GM12878 (cell line): ENCODE measurements around the gene TUBGCP3. TPM values are rescaled to one million over a fixed set of nuclear protein-coding genes. Genes with fewer than 3 reads are reported as not detected.

ENCODE experiments used
- ATAC-seq: fragments of 200-7000 bp; cut with Tn5 transposase; 3 replicates; pipeline ENCODE4 v1.9.1; 2020; ENCODE audit warnings: mild to moderate bottlenecking, moderate library complexity
- BruUV-seq: library from RNA; stranded (reverse); fragments of 400-500 nt; replicated peaks from 2 replicates; lab custom pipeline; 2021; lab: Mats Ljungman, UMichigan
- CTCF ChIA-PET: fragments of 300-600 bp; sonication (Branson Sonifier 250); formaldehyde crosslinking; extraction: SDS; loops from one replicate; lab custom pipeline; 2021; ENCODE audit warnings: inconsistent platforms; lab: Yijun Ruan, JAX
- POLR2A ChIA-PET: fragments of 350-600 bp; formaldehyde crosslinking; extraction: SDS; loops from one replicate; lab custom pipeline; 2021; ENCODE audit warnings: inconsistent platforms; lab: Charles Lee
- RAD21 ChIA-PET: fragments of 300-600 bp; sonication (Branson Sonifier 250); formaldehyde crosslinking; loops from one replicate; lab custom pipeline; 2023; ENCODE audit warnings: antibody characterized with exemption; ENCODE audit not compliant: unreplicated experiment; lab: Charles Lee
- SMC1A ChIA-PET: fragments of 300-600 bp; sonication (Branson Sonifier 250); formaldehyde crosslinking; loops from one replicate; lab custom pipeline; 2023; ENCODE audit not compliant: unreplicated experiment, uncharacterized antibody; lab: Charles Lee
- DNase-seq: peaks from one replicate; pipeline ENCODE4 v3.0.0-alpha.2; 2011; ENCODE audit warnings: low read depth, low spot score
- FAIRE-seq: peaks from 3 replicates; lab custom pipeline; 2011; peaks lifted over from hg19 to GRCh38; lab: Jason Lieb, UNC
- H2AFZ ChIP-seq: 2 replicates; pipeline ENCODE4 v1.6.0; 2011; ENCODE audit warnings: low read depth, low read length, control low read depth; ENCODE audit not compliant: control insufficient read depth
- H3K27ac ChIP-seq: 2 replicates; pipeline ENCODE4 v1.5.1; 2011; ENCODE audit warnings: control low read depth; ENCODE audit not compliant: control insufficient read depth, insufficient read depth
- H3K27me3 ChIP-seq, 2 experiments: replicated peaks in 1 of 2; 2 replicates each; pipeline versions ENCODE4 v1.6.0 to v1.6.1; 2011; ENCODE audit warnings: low read length in 1 of 2; ENCODE audit not compliant: control insufficient read depth in 2 of 2, insufficient read depth in 2 of 2
- H3K36me3 ChIP-seq, 2 experiments: 2 replicates each; pipeline ENCODE4 v1.5.1; 2011; ENCODE audit warnings: low read length in 1 of 2; ENCODE audit not compliant: control insufficient read depth in 2 of 2, insufficient read depth in 2 of 2
- H3K4me1 ChIP-seq: 2 replicates; pipeline ENCODE4 v1.6.1; 2011; ENCODE audit warnings: mild to moderate bottlenecking, low read length, moderate library complexity, mixed read lengths; ENCODE audit not compliant: control insufficient read depth, insufficient read depth
- H3K4me2 ChIP-seq: 2 replicates; pipeline ENCODE4 v1.6.0; 2011; ENCODE audit warnings: control low read depth; ENCODE audit not compliant: control insufficient read depth, insufficient read depth
- H3K4me3 ChIP-seq: fragments of 200-600 bp; sonication (generic); 2 replicates; pipeline ENCODE4 v1.5.1; 2016
- H3K79me2 ChIP-seq: 2 replicates; pipeline ENCODE4 v1.6.0; 2011; ENCODE audit warnings: low read length; ENCODE audit not compliant: control insufficient read depth, insufficient read depth
- H3K9ac ChIP-seq: 2 replicates; pipeline ENCODE4 v1.8.0; 2011; ENCODE audit warnings: low read length, control low read depth, mixed read lengths; ENCODE audit not compliant: control insufficient read depth, insufficient read depth
- H3K9me3 ChIP-seq: replicated peaks from 3 replicates; pipeline ENCODE4 v1.5.1; 2011; ENCODE audit warnings: mild to moderate bottlenecking, low read length; ENCODE audit not compliant: control insufficient read depth, insufficient read depth
- H4K20me1 ChIP-seq: 2 replicates; pipeline ENCODE4 v1.6.0; 2011; ENCODE audit not compliant: control insufficient read depth, insufficient read depth
- ATF3 ChIP-seq: IDR thresholded peaks from 2 replicates; pipeline ENCODE4 v1.6.1; 2011; ENCODE audit warnings: low read depth, mild to moderate bottlenecking, low read length, moderate library complexity, borderline replicate concordance; ENCODE audit errors: extremely low read depth
- BRCA1 ChIP-seq: IDR thresholded peaks from 2 replicates; pipeline ENCODE4 v1.6.1; 2011; ENCODE audit warnings: low read depth, low read length, improper control_type of control experiment
- CREB1 ChIP-seq: IDR thresholded peaks from 2 replicates; pipeline ENCODE4 v1.6.1; 2012; ENCODE audit warnings: low read depth, mild to moderate bottlenecking, inconsistent platforms
- EP300 ChIP-seq, 2 experiments: fragments of 150-350 bp in 1 of 2; IDR thresholded peaks; 2 replicates each; pipeline ENCODE4 v1.6.1; 2011 to 2012; ENCODE audit warnings: low read depth in 2 of 2, low read length in 2 of 2, borderline replicate concordance in 1 of 2, improper control_type of control experiment in 1 of 2, inconsistent platforms in 1 of 2; ENCODE audit not compliant: control insufficient read depth in 1 of 2
- GABPA ChIP-seq: IDR thresholded peaks from 2 replicates; pipeline ENCODE4 v1.6.1; 2014; ENCODE audit warnings: antibody characterized with exemption, low read depth, mild to moderate bottlenecking, inconsistent platforms
- HDGF ChIP-seq: fragments of 450-650 bp; IDR thresholded peaks from 2 replicates; pipeline ENCODE4 v1.6.1; 2016; ENCODE audit warnings: antibody characterized with exemption
- JUNB ChIP-seq: IDR thresholded peaks from 2 replicates; pipeline ENCODE4 v1.6.1; 2016; ENCODE audit warnings: antibody characterized with exemption, mild to moderate bottlenecking
- MYB ChIP-seq: fragments of 150-350 bp; IDR thresholded peaks from 2 replicates; pipeline ENCODE4 v1.6.1; 2014; ENCODE audit warnings: mild to moderate bottlenecking, low read depth, low read length, borderline replicate concordance
- NFYB ChIP-seq: IDR thresholded peaks from 2 replicates; pipeline ENCODE4 v1.6.1; 2011; ENCODE audit warnings: low read depth, mild to moderate bottlenecking, low read length, improper control_type of control experiment, moderate library complexity; ENCODE audit not compliant: insufficient read depth
- RAD21 ChIP-seq: IDR thresholded peaks from 2 replicates; pipeline ENCODE4 v1.6.1; 2011; ENCODE audit warnings: mild to moderate bottlenecking, low read depth, low read length, moderate library complexity; ENCODE audit not compliant: insufficient read depth
- RFX5 ChIP-seq: IDR thresholded peaks from 2 replicates; pipeline ENCODE4 v1.6.1; 2011; ENCODE audit warnings: low read depth, low read length, improper control_type of control experiment
- TAF1 ChIP-seq: IDR thresholded peaks from 2 replicates; pipeline ENCODE4 v1.6.1; 2011; ENCODE audit warnings: mild to moderate bottlenecking, low read depth, low read length, borderline replicate concordance
- ZZZ3 ChIP-seq: IDR thresholded peaks from 2 replicates; pipeline ENCODE4 v1.6.1; 2011; ENCODE audit warnings: low read depth; ENCODE audit not compliant: control insufficient read depth, insufficient read length
- WGBS: methylation state at CpG from one replicate; pipeline ENCODE4 v1.1.6; 2016; ENCODE audit warnings: low lambda C conversion rate; ENCODE audit not compliant: insufficient replicate concordance, insufficient coverage; ENCODE audit errors: missing lambda C conversion rate; 5-methylcytosine and 5-hydroxymethylcytosine counted together
- in situ Hi-C: fragments of 300-500 bp; cut with MboI; formaldehyde crosslinking; loops from 9 replicates; pipeline ENCODE4 v1.14.3; 2018; ENCODE audit warnings: mixed read lengths
- intact Hi-C: fragments of 100-400 bp; cut with micrococcal nuclease; formaldehyde crosslinking; loops from one replicate; pipeline ENCODE4 v1.14.2; 2022; ENCODE audit not compliant: unreplicated experiment
- polyA plus RNA-seq, 11 experiments: library from polyadenylated mRNA; depleted of rRNA in 4 of 11; unstranded in 6 of 11; stranded (reverse) in 5 of 11; fragments of >200 nt; fragmentation: Nextera tagmentation in 4 of 11; fragmentation: Illumina TruSeq in 1 of 11; extraction: Ambion mirVana in 4 of 11; extraction: Trizol in 1 of 11; gene quantifications; 1 replicate in 1 of 11; 2 replicates in 10 of 11; pipeline versions ENCODE4 v1.2.1 to v1.2.3, GENCODE V29; 2011 to 2016; ENCODE audit warnings: inconsistent platforms in 2 of 11, missing spikeins in 2 of 11, low read depth in 1 of 11
- total RNA-seq, 4 experiments: library from RNA; depleted of rRNA in 3 of 4; stranded (reverse); fragments of >200 nt in 3 of 4; fragmentation: Illumina TruSeq in 1 of 4; extraction: Trizol in 1 of 4; gene quantifications; 2 replicates each; pipeline versions ENCODE4 v1.2.1 to v1.2.3, GENCODE V29; 2013 to 2021
- TF ChIP-seq, protein P1 (sequence below): fragments of 450-650 bp; IDR thresholded peaks from 2 replicates; pipeline ENCODE4 v1.6.1; 2017; ENCODE audit warnings: antibody characterized with exemption, mild to moderate bottlenecking, moderate library complexity
- TF ChIP-seq, protein P2 (sequence below): fragments of 450-650 bp; IDR thresholded peaks from 2 replicates; pipeline ENCODE4 v1.6.1; 2014; ENCODE audit warnings: mild to moderate bottlenecking

TUBGCP3 gene
- total and polyA plus RNA-seq, 10 of the 15 experiments (the other 5 are each of a cell fraction or from before 2014, with no cell fraction given), result 4.0 to 34.0 (median 22.6) TPM

- Histone ChIP-seq H3K9me3 (no peaks in the 10 kb centered on the region; the same call in 2 of the 3 replicates), H3K4me1 (peaks cover 25% of the 10 kb centered on the region), H4K20me1 (no peaks in the 10 kb centered on the region), H3K79me2 (peaks cover 90% of the 10 kb centered on the region), H3K9ac (no peak overlapping the region), H3K36me3 (no peaks in the 10 kb centered on the region; a peak in 1 of 4 replicates), H2AFZ (no peak overlapping the region), H3K4me2 (no peak overlapping the region), H3K4me3 (no peak overlapping the region), H3K27ac (no peak overlapping the region), H3K27me3 (no peaks in the 10 kb centered on the region)
- TF ChIP-seq JUNB, result no peak
- no peak for TF ChIP-seq GABPA
- no peak for TF ChIP-seq TAF1
- TF ChIP-seq HDGF, result no peak
- TF ChIP-seq MYB, result no peak
- TF ChIP-seq, protein P1, sequence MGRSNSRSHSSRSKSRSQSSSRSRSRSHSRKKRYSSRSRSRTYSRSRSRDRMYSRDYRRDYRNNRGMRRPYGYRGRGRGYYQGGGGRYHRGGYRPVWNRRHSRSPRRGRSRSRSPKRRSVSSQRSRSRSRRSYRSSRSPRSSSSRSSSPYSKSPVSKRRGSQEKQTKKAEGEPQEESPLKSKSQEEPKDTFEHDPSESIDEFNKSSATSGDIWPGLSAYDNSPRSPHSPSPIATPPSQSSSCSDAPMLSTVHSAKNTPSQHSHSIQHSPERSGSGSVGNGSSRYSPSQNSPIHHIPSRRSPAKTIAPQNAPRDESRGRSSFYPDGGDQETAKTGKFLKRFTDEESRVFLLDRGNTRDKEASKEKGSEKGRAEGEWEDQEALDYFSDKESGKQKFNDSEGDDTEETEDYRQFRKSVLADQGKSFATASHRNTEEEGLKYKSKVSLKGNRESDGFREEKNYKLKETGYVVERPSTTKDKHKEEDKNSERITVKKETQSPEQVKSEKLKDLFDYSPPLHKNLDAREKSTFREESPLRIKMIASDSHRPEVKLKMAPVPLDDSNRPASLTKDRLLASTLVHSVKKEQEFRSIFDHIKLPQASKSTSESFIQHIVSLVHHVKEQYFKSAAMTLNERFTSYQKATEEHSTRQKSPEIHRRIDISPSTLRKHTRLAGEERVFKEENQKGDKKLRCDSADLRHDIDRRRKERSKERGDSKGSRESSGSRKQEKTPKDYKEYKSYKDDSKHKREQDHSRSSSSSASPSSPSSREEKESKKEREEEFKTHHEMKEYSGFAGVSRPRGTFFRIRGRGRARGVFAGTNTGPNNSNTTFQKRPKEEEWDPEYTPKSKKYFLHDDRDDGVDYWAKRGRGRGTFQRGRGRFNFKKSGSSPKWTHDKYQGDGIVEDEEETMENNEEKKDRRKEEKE, result no peak
- no peak for TF ChIP-seq BRCA1
- TF ChIP-seq ZZZ3, result no peak
- no peak for TF ChIP-seq ATF3
- TF ChIP-seq RAD21, result no peak
- TF ChIP-seq, protein P2, sequence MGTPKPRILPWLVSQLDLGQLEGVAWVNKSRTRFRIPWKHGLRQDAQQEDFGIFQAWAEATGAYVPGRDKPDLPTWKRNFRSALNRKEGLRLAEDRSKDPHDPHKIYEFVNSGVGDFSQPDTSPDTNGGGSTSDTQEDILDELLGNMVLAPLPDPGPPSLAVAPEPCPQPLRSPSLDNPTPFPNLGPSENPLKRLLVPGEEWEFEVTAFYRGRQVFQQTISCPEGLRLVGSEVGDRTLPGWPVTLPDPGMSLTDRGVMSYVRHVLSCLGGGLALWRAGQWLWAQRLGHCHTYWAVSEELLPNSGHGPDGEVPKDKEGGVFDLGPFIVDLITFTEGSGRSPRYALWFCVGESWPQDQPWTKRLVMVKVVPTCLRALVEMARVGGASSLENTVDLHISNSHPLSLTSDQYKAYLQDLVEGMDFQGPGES, result no peak
- no peak for TF ChIP-seq NFYB
- no peak for TF ChIP-seq EP300 (IDR thresholded peaks at IDR 0.05; ENCODE audit: borderline replicate concordance in 1 of 2, control insufficient read depth in 1 of 2, low read depth in 2 of 2, low read length in 2 of 2)
- no peak for TF ChIP-seq CREB1
- no peak for TF ChIP-seq RFX5
- ChIA-PET CTCF (no interaction called here), RAD21 (no interaction called here), SMC1A (interaction anchor here (1.8 kb wide), 1 partner anchor 12 kb away, joined by 4 read pairs; no protein-coding TSS in a partner anchor), POLR2A (no interaction called here)
- intact Hi-C loops, result no loop called here
- no peak for DNase-seq
- no peak for ATAC-seq
- 97% methylated on average over 18 of the region's 18 CpGs for WGBS
- no peak for FAIRE-seq
- in situ Hi-C loops, result no loop called here
- BruUV-seq, result no TSS peak
Measured at GRCh38 chr13:112579310-112579843, 8.6 kb downstream of the TUBGCP3 start.
